GM23338 (cell line): ENCODE data around the gene LIPG. TPM values are rescaled to one million over a fixed set of nuclear protein-coding genes. Genes with fewer than 3 reads are reported as not detected.
A peak's percentile ranks its signal among the peaks of the same experiment; 100 is the strongest.

ENCODE experiments used
- ATAC-seq: fragments of 200-7000 bp; cut with Tn5 transposase; 3 replicates; pipeline ENCODE4 v1.9.1; 2020
- DNase-seq: peaks from one replicate; pipeline ENCODE4 v3.0.0-alpha.2; 2015; ENCODE audit warnings: low spot score
- H2AFZ ChIP-seq: fragments of 200-600 bp; sonication (generic); 2 replicates; pipeline ENCODE4 v1.8.0; 2016; ENCODE audit warnings: antibody characterized with exemption, mild to moderate bottlenecking, moderate library complexity
- H3F3A ChIP-seq: fragments of 200-600 bp; sonication (generic); replicated peaks from 2 replicates; pipeline ENCODE4 v1.8.0; 2017; ENCODE audit warnings: antibody characterized with exemption, mixed run types, low read depth
- H3K27ac ChIP-seq: fragments of 200-600 bp; sonication (generic); 2 replicates; pipeline ENCODE4 v1.6.1; 2016; ENCODE audit warnings: low read depth
- H3K27me3 ChIP-seq: fragments of 200-600 bp; sonication (generic); 2 replicates; pipeline ENCODE4 v1.8.0; 2016; ENCODE audit warnings: mild to moderate bottlenecking, mixed run types, moderate library complexity; ENCODE audit not compliant: insufficient read depth
- H3K36me3 ChIP-seq: fragments of 200-600 bp; sonication (generic); 2 replicates; pipeline ENCODE4 v1.8.0; 2016; ENCODE audit warnings: mild to moderate bottlenecking; ENCODE audit not compliant: insufficient read depth
- H3K4me1 ChIP-seq: fragments of 200-600 bp; sonication (generic); 2 replicates; pipeline ENCODE4 v1.8.0; 2016; ENCODE audit warnings: mild to moderate bottlenecking, moderate library complexity; ENCODE audit not compliant: insufficient read depth
- H3K4me2 ChIP-seq: fragments of 200-600 bp; sonication (generic); 2 replicates; pipeline ENCODE4 v1.7.1; 2017; ENCODE audit warnings: mixed run types
- H3K4me3 ChIP-seq: fragments of 200-600 bp; sonication (generic); 2 replicates; pipeline ENCODE4 v1.6.1; 2016; ENCODE audit warnings: mixed run types
- H3K79me2 ChIP-seq: fragments of 200-600 bp; sonication (generic); replicated peaks from 2 replicates; pipeline ENCODE4 v1.8.0; 2017; ENCODE audit warnings: mild to moderate bottlenecking; ENCODE audit not compliant: insufficient read depth
- H3K9me2 ChIP-seq: fragments of 200-600 bp; sonication (generic); 2 replicates; pipeline ENCODE4 v1.8.0; 2017; ENCODE audit not compliant: insufficient read depth
- H4K20me1 ChIP-seq: fragments of 200-600 bp; sonication (generic); replicated peaks from 2 replicates; pipeline ENCODE4 v1.8.0; 2017; ENCODE audit warnings: mild to moderate bottlenecking; ENCODE audit not compliant: insufficient read depth
- H3K27ac Mint-ChIP-seq: 2 replicates; pipeline ENCODE4 v1.8.0; 2020; ENCODE audit warnings: inconsistent platforms, mild to moderate bottlenecking, moderate library complexity, mixed read lengths
- H3K27me3 Mint-ChIP-seq: 3 replicates; pipeline ENCODE4 v1.8.0; 2022; ENCODE audit warnings: low read depth, mild to moderate bottlenecking, moderate library complexity, mixed read lengths, inconsistent platforms; ENCODE audit not compliant: insufficient read depth, poor library complexity
- H3K36me3 Mint-ChIP-seq: 3 replicates; pipeline ENCODE4 v1.8.0; 2021; ENCODE audit warnings: low read depth, mild to moderate bottlenecking, inconsistent platforms, moderate library complexity, mixed read lengths
- H3K4me1 Mint-ChIP-seq: 3 replicates; pipeline ENCODE4 v1.8.0; 2020; ENCODE audit warnings: mild to moderate bottlenecking, inconsistent platforms, mixed read lengths
- H3K4me3 Mint-ChIP-seq: 3 replicates; pipeline ENCODE4 v1.8.0; 2021; ENCODE audit warnings: moderate library complexity, mild to moderate bottlenecking, inconsistent platforms, mixed read lengths
- H3K9me3 Mint-ChIP-seq: 3 replicates; pipeline ENCODE4 v1.8.0; 2020; ENCODE audit warnings: moderate library complexity, mild to moderate bottlenecking, inconsistent platforms, mixed read lengths
- CREB1 ChIP-seq: fragments of 250-450 bp; sonication (Bioruptor Pico); IDR thresholded peaks from 2 replicates; pipeline ENCODE4 v1.5.0; 2020; ENCODE audit warnings: low read depth, mild to moderate bottlenecking, moderate library complexity
- EZH2 ChIP-seq: fragments of 200-600 bp; sonication (generic); IDR thresholded peaks from one replicate; pipeline ENCODE4 v1.8.0; 2017; ENCODE audit warnings: antibody characterized with exemption, mild to moderate bottlenecking, low read depth; ENCODE audit not compliant: unreplicated experiment
- EZH2phosphoT487 ChIP-seq: fragments of 200-600 bp; sonication (generic); IDR thresholded peaks from one replicate; pipeline ENCODE4 v1.8.1; 2018; ENCODE audit warnings: antibody characterized with exemption; ENCODE audit not compliant: unreplicated experiment
- JUNB ChIP-seq: IDR thresholded peaks from one replicate; pipeline ENCODE4 v1.6.1; 2016; ENCODE audit warnings: antibody characterized with exemption; ENCODE audit not compliant: unreplicated experiment
- NANOG ChIP-seq: IDR thresholded peaks from 2 replicates; pipeline ENCODE4 v1.6.1; 2016; ENCODE audit warnings: antibody characterized with exemption, borderline replicate concordance
- POLR2AphosphoS5 ChIP-seq: IDR thresholded peaks from 2 replicates; pipeline ENCODE4 v1.6.1; 2016; ENCODE audit warnings: antibody characterized with exemption, low read depth
- STAT1 ChIP-seq: IDR thresholded peaks from one replicate; pipeline ENCODE4 v1.6.1; 2016; ENCODE audit warnings: antibody characterized with exemption; ENCODE audit not compliant: unreplicated experiment
- ZNF114 ChIP-seq: fragments of 250-450 bp; sonication (Bioruptor Pico); IDR thresholded peaks from 2 replicates; pipeline ENCODE4 v1.5.0; 2020; ENCODE audit warnings: mild to moderate bottlenecking, moderate library complexity
- ZNF331 ChIP-seq: fragments of 250-450 bp; sonication (Bioruptor Pico); IDR thresholded peaks from 2 replicates; pipeline ENCODE4 v1.5.0; 2020; ENCODE audit warnings: low read depth, mild to moderate bottlenecking, moderate library complexity
- polyA plus RNA-seq: library from polyadenylated mRNA; unstranded; fragments of >200 nt; fragmentation: Nextera tagmentation; extraction: Ambion mirVana; gene quantifications from 2 replicates; pipeline ENCODE4 v1.2.1, GENCODE V29; 2016
- total RNA-seq: library from RNA; depleted of rRNA; stranded (reverse); fragments of >200 nt; shearing (Covaris generic); gene quantifications from 2 replicates; pipeline ENCODE4 v1.2.3, GENCODE V29; 2014
- TF ChIP-seq, protein P1 (sequence below), 2 experiments: fragments of 200-600 bp in 1 of 2; sonication (generic) in 1 of 2; conservative IDR thresholded peaks; 2 replicates each; pipeline versions ENCODE4 v1.5.1 to v1.6.1; 2016 to 2017; ENCODE audit warnings: antibody characterized with exemption in 2 of 2, low read depth in 2 of 2, mild to moderate bottlenecking in 2 of 2, moderate library complexity in 1 of 2
- TF ChIP-seq, protein P2 (sequence below): IDR thresholded peaks from one replicate; pipeline ENCODE4 v1.6.1; 2018; ENCODE audit warnings: antibody characterized with exemption; ENCODE audit not compliant: unreplicated experiment
- TF ChIP-seq, protein P3 (sequence below): IDR thresholded peaks from 2 replicates; pipeline ENCODE4 v1.6.1; 2016; ENCODE audit warnings: antibody characterized with exemption

The LIPG gene
- total and polyA plus RNA-seq, 2 experiments from 2014 or later = 4.9 to 17.7 TPM

DNA sequence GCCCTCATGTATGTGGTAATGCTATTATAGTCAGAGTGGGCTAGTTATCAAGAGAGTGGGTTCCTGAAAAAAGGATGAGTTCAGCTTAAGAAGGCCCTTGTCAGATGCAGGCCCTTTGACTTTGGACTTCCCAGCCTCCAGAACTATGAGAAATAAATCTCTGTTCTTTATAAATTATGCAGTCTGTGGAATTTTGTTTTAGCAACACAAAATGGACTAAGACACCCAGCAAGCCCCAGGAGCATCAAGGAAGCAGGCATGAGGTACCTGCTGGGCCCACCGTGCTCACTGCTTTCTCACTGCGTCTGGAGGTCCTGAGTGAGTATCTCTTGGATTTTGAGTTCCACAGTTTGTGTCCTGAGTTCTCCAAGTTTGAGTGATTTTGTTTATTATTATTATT is 35.9 kb upstream of the LIPG start:
- H3K4me1 Mint-ChIP-seq = peaks cover 23% of the 10 kb centered on the region
- H3K36me3 Mint-ChIP-seq = peaks cover 9% of the 10 kb centered on the region
- ATAC-seq (no peak), DNase-seq (no peak)
- no peaks in the 10 kb centered on the region for H3K9me2 ChIP-seq
- H3K36me3 ChIP-seq = no peaks in the 10 kb centered on the region
- peaks cover 22% of the 10 kb centered on the region for H3K4me1 ChIP-seq
- H3K4me2 ChIP-seq = no peak overlapping the region
- no peak overlapping the region for H3K27ac ChIP-seq
- no peak overlapping the region for H3K4me3 Mint-ChIP-seq
- no peaks in the 10 kb centered on the region for H4K20me1 ChIP-seq
- H3F3A ChIP-seq = no peaks in the 10 kb centered on the region
- no peak overlapping the region for H3K4me3 ChIP-seq
- peaks cover 11% of the 10 kb centered on the region for H3K9me3 Mint-ChIP-seq
- no peaks in the 10 kb centered on the region for H3K79me2 ChIP-seq
- no peaks in the 10 kb centered on the region for H3K27me3 ChIP-seq
- no peak overlapping the region for H2AFZ ChIP-seq
- H3K27ac Mint-ChIP-seq = no peak overlapping the region
- TF ChIP-seq, protein P1, sequence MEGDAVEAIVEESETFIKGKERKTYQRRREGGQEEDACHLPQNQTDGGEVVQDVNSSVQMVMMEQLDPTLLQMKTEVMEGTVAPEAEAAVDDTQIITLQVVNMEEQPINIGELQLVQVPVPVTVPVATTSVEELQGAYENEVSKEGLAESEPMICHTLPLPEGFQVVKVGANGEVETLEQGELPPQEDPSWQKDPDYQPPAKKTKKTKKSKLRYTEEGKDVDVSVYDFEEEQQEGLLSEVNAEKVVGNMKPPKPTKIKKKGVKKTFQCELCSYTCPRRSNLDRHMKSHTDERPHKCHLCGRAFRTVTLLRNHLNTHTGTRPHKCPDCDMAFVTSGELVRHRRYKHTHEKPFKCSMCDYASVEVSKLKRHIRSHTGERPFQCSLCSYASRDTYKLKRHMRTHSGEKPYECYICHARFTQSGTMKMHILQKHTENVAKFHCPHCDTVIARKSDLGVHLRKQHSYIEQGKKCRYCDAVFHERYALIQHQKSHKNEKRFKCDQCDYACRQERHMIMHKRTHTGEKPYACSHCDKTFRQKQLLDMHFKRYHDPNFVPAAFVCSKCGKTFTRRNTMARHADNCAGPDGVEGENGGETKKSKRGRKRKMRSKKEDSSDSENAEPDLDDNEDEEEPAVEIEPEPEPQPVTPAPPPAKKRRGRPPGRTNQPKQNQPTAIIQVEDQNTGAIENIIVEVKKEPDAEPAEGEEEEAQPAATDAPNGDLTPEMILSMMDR (conservative IDR thresholded peaks at IDR 0.05; ENCODE audit: low read depth in 2 of 2) = no peak
- H3K27me3 Mint-ChIP-seq = peaks cover 3% of the 10 kb centered on the region

DNA sequence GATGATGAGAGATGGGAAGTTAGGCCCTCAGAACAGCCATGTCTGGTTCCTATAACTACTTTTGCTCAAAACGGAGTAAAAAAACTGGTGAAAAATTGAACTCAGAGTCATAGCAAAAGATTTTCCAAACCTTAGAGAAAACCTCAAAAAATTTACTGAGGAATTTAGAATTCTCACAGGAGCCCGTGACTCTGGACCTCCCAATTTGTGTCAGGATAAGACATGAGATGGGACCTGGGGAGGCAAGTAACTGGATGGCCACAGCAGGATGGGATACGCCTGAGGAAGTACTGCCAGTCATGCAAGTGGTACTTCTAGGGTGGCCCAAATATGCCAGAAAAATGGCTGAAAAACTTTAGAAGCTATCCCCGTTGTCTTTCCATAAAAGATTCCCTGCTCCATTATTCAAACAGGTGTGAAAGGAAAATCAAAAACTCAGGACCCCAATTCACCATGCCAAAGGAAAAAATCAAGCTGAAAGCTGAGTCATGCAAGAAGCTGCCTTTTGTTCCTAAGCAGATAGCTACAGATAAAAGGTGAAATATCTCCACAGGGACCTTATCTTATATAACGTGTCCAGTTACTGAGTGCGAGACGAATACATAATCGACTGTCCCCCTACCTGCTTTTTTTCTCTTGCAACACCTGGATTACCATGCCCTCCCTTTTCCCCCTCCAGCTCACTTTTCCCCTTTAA is 34.1 kb upstream of the LIPG start:
- peak overlapping the region; percentile 83 for H2AFZ ChIP-seq
- Mint-ChIP-seq H3K4me1 (peaks cover 22% of the 10 kb centered on the region), H3K36me3 (peaks cover 9% of the 10 kb centered on the region), H3K27ac (peak overlapping the region; percentile 94), H3K9me3 (peaks cover 11% of the 10 kb centered on the region), H3K4me3 (no peak overlapping the region), H3K27me3 (peaks cover 7% of the 10 kb centered on the region)
- ATAC-seq (peak; percentile 27; the same call in 2 of the 3 replicates), DNase-seq (no peak)
- no peaks in the 10 kb centered on the region for H4K20me1 ChIP-seq
- no peaks in the 10 kb centered on the region for H3K79me2 ChIP-seq
- H3K27me3 ChIP-seq = no peaks in the 10 kb centered on the region
- no peak overlapping the region for H3K4me3 ChIP-seq
- H3F3A ChIP-seq = no peaks in the 10 kb centered on the region
- H3K4me1 ChIP-seq = peaks cover 17% of the 10 kb centered on the region; the same call in 1 of the 2 replicates
- no peaks in the 10 kb centered on the region for H3K9me2 ChIP-seq
- H3K27ac ChIP-seq = no peak overlapping the region
- H3K36me3 ChIP-seq = no peaks in the 10 kb centered on the region
- H3K4me2 ChIP-seq = no peak overlapping the region
- TF ChIP-seq, protein P2, sequence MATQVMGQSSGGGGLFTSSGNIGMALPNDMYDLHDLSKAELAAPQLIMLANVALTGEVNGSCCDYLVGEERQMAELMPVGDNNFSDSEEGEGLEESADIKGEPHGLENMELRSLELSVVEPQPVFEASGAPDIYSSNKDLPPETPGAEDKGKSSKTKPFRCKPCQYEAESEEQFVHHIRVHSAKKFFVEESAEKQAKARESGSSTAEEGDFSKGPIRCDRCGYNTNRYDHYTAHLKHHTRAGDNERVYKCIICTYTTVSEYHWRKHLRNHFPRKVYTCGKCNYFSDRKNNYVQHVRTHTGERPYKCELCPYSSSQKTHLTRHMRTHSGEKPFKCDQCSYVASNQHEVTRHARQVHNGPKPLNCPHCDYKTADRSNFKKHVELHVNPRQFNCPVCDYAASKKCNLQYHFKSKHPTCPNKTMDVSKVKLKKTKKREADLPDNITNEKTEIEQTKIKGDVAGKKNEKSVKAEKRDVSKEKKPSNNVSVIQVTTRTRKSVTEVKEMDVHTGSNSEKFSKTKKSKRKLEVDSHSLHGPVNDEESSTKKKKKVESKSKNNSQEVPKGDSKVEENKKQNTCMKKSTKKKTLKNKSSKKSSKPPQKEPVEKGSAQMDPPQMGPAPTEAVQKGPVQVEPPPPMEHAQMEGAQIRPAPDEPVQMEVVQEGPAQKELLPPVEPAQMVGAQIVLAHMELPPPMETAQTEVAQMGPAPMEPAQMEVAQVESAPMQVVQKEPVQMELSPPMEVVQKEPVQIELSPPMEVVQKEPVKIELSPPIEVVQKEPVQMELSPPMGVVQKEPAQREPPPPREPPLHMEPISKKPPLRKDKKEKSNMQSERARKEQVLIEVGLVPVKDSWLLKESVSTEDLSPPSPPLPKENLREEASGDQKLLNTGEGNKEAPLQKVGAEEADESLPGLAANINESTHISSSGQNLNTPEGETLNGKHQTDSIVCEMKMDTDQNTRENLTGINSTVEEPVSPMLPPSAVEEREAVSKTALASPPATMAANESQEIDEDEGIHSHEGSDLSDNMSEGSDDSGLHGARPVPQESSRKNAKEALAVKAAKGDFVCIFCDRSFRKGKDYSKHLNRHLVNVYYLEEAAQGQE = no peak
- TF ChIP-seq, protein P3, sequence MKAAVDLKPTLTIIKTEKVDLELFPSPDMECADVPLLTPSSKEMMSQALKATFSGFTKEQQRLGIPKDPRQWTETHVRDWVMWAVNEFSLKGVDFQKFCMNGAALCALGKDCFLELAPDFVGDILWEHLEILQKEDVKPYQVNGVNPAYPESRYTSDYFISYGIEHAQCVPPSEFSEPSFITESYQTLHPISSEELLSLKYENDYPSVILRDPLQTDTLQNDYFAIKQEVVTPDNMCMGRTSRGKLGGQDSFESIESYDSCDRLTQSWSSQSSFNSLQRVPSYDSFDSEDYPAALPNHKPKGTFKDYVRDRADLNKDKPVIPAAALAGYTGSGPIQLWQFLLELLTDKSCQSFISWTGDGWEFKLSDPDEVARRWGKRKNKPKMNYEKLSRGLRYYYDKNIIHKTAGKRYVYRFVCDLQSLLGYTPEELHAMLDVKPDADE = no peak
- TF ChIP-seq EZH2phosphoT487 (no peak), ZNF114 (CRISPR knock-in tag) (no peak), JUNB (no peak), POLR2AphosphoS5 (no peak), ZNF331 (CRISPR knock-in tag) (no peak), EZH2 (no peak), CREB1 (CRISPR knock-in tag) (no peak), NANOG (no peak), STAT1 (no peak)
- TF ChIP-seq, protein P1 (conservative IDR thresholded peaks at IDR 0.05; ENCODE audit: low read depth in 2 of 2) = no peak
